Measurements from ENCODE around the gene PVRIG.
"Not testable (repeated sequence)": the region's sequence is repeated elsewhere in the genome, so short reads cannot be mapped to it uniquely, and the experiment has no call there.

Gene PVRIG

GRCh38 chr7:100195901-100196322 is 23.8 kb upstream of the PVRIG start:
- not testable (repeated sequence) for DNase-seq

- DNase-seq: no peak
These were observed 21.5 kb upstream of the PVRIG start for GRCh38 chr7:100198266-100198665.

- no peak for DNase-seq
These were observed 19.1 kb upstream of the PVRIG start for GRCh38 chr7:100200693-100201092.

GRCh38 chr7:100204454-100204853 is 15.3 kb upstream of the PVRIG start:
- DNase-seq: no peak

DNA sequence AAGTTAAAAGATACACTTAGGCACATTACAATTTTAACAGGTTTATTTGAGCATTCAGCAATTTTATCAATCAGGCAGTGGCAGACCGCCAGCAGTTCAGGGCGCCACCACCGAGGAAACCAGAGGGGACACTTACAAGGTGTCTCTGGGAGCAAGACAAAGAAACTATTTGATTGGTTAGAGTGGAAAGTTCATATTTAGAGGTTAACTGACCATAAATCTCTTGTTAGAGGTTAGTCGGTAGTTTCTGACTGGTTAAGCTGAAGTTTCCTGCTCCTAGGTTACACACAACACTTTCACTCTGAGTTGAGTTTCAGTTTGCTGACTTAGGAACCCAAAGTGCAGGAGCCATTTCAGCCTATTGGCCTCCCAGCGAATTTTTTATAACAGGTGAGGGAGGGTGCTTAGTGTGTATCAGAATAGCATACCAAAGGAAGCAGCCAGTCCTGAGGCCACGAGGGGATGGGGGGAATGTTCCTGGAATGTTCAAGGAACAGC is 10.8 kb upstream of the PVRIG start:
- DNase-seq: no peak

GRCh38 chr7:100209493-100209892 is 10.3 kb upstream of the PVRIG start:
- no peak for DNase-seq

GRCh38 chr7:100210805-100211204 is 8.9 kb upstream of the PVRIG start:
- no peak for DNase-seq

DNA sequence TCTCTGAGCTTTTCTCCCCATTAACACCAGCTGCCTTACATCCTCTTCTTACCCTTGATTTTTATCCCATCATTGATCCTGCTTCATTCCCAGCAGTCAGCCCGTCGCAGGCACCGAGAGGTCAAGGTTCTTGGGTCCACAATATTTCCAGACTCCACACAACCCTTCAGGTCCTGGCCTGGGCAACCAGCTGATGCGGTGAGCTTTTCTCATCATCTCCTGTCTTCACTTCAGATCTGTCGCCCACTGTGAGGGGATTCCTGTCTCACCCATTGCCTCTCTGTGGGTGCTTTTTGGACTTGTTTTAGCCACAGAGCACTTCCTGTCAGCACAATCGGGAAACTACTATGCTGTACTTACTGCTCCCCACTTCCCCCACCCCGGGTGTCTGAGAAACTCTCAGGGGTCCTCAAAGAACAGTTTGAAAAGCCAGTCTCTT is 8.4 kb upstream of the PVRIG start:
- DNase-seq: no peak

DNA sequence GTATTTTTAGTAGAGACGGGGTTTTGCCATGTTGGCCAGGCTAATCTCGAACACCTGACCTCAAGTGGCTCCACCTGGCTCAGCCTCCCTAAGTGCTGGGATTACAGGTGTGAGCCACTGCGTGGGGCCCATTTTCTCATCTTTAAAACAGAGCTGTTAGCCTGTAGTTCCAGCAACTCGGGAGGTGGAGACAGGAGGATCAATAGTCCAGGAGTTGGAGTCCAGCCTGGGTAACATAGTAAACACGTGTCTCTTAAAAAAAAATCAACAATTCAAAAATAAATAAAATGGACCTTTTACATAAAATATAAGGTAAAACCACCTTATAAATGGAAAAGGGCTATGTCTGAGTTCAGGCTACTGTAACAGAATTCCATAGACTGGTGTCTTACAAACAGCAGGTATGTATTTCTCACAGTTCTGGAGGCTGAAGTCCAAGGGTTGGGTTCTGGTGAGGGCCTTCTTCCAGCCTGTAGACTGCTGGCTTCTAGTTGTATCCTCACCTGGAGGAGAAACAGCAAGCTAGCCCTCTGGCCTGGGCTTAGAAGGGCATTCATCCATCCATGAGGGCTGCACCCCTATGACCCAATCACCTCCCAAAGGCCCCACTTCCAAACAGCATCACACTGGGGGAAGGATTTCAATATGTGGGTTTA is 7.0 kb upstream of the PVRIG start:
- no peak for DNase-seq

GRCh38 chr7:100213672-100214071 is 6.1 kb upstream of the PVRIG start:
- DNase-seq: no peak

DNA sequence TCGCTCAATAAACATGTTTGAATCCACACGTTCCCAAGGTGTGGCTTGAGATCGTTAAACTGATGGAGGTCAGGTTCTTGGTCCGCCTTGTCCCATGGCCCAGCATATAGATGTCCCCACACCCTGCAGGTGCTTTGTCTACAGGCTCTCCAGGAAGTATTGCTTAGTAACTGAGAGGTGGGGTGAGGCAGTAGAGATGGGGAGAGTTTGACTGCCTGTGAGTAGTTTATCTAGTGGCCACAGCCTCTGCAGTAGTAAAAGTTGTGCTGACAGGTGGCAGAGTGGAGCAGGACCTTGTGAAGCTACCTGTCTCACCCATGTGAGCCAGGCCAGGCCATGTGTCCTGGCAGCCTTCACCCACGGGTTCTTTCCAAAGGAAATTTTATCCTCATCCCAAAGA is 5.4 kb upstream of the PVRIG start:
- DNase-seq: not testable (repeated sequence)

DNA sequence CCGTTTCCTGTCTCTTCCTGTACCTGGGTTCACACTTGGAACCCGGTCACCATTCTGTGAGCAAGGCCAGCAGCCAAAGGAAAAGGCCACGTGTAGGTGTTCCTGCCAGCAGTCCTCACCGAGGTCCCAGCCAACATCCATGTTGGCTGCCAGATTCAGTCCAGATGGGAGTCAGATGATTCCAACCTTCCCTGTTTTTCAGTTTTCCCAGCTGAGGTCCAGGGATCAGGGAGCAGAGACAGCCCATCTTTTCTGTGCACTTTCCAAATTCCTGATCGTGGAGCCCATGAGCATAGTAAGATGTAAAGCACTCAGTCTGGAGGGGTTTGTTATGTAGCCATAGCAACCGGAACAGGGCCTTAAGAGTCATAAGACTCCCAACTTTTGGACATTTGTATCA is 3.9 kb upstream of the PVRIG start:
- DNase-seq: peak; percentile 76

GRCh38 chr7:100217934-100218333 is 1.8 kb upstream of the PVRIG start:
- DNase-seq: not testable (repeated sequence)

- DNase-seq: no peak
These were observed 445 bp upstream of the PVRIG start for GRCh38 chr7:100219271-100219737.

DNA sequence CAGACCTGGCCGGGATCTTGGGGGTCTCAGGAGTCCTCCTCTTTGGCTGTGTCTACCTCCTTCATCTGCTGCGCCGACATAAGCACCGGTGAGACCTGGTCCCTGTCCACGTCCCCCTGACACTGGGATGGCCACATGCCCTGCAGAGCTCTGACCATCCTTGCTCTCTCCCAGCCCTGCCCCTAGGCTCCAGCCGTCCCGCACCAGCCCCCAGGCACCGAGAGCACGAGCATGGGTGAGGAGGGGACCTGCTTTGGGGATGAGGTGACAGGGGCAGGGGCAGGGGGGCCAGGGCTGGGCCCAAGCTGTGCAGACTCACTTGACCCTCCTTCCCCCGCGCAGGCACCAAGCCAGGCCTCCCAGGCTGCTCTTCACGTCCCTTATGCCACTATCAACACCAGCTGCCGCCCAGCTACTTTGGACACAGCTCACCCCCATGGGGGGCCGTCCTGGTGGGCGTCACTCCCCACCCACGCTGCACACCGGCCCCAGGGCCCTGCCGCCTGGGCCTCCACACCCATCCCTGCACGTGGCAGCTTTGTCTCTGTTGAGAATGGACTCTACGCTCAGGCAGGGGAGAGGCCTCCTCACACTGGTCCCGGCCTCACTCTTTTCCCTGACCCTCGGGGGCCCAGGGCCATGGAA is 959 bp downstream of the PVRIG start:
- DNase-seq: no peak

DNA sequence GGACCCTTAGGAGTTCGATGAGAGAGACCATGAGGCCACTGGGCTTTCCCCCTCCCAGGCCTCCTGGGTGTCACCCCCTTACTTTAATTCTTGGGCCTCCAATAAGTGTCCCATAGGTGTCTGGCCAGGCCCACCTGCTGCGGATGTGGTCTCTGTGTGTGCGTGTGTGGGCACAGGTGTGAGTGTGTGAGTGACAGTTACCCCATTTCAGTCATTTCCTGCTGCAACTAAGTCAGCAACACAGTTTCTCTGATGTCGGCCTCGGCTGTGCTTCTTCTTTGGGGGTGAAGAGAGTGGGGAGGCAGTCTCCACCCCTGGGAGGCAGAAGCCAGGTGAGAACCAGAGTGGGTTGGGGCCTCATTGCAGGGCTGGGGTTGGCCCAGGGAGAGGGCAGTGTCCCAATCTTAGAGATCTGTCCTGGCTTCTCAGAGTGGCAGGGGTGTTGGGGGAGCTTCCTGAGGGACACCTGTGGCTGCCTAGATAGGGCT is 1.5 kb downstream of the PVRIG start:
- DNase-seq: no peak

- no peak for DNase-seq
These were observed 2.2 kb downstream of the PVRIG start for GRCh38 chr7:100221767-100222444.

- DNase-seq: no peak
These were observed 2.8 kb downstream of the PVRIG start for GRCh38 chr7:100222445-100223132.

DNA sequence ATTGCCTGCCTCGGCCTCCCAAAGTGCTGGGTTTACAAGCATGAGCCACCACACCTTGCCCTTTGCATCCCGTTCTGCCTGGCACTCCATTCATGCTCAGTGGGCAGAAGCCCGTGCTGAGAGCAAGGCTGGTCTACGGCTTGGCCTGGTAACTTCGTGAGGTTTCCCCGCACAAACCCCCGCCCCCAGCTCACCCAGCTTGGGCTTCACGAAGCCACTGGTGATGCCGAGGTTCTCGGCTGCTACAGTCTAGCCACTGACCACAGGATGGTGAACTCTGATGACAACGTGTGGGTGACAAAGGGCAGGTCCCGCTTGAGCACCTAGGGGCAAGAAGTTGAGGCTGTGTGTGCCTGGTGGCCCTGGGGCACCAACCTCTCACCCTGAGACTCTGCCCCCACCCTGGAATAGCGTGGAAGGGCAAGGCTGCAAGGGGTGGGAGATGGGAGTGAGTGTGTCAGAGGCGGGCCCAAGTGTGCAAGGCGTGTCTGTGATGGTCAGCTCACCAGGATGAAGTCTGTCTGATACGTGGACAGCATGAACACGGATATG is 3.7 kb downstream of the PVRIG start:
- not testable (repeated sequence) for DNase-seq

DNA sequence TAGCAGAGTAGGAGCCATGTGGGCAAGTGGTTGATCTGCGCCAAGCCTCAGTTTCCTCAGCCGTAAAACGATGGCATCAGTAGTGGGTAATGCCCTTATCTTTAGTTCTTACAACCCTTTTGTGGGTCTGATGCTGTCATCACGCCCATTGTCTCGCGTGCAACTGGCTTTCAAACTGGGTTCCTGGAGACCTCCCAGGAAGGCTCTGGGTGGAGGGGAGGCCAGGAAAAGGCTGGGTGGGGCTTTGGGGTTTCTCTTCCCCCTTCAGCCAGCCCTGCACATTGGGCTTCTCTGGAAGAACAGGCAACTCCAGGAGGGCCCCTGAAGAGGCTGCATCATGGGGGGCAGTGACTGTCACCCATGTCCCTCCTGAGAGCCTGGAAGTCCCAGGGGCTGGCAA is 5.1 kb downstream of the PVRIG start:
- DNase-seq: not testable (repeated sequence)

GRCh38 chr7:100234660-100235317 is 15.0 kb downstream of the PVRIG start:
- not testable (repeated sequence) for DNase-seq

GRCh38 chr7:100239975-100240374 is 20.2 kb downstream of the PVRIG start:
- not testable (repeated sequence) for DNase-seq

All from right forelimb (tissue), 1 donor.